HuH-7 (cell line): ENCODE measurements around the gene SLC8A1.

Source experiments
- DNase-seq: peaks from one replicate; pipeline ENCODE4 v3.0.0; 2011; ENCODE audit warnings: low spot score

SLC8A1 gene

DNA sequence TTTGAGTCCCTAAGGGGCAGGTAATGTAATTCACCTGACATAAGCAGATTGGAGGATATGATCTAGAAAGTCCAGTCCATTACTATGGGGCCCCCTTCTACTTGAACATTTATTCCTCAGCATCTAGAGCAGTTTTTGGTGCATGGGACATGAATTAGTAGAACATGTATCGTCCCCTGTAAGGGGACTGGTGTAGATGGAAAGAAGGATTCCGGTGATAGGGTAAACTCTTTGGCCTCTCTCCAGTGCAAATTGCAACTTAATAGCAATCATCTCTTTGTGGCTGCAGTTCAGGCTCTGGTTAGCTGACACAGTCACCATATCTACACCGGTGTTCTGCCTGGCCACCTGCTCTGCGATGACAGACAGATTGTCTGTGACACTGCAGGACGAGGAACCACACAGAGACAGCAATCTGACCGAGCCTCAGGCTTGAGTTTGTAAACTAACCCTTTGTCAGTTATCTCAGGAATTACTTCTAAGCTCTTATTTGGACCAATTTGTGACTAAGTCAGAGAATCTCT is 6.4 kb upstream of the SLC8A1 start:
- no peak for DNase-seq

DNA sequence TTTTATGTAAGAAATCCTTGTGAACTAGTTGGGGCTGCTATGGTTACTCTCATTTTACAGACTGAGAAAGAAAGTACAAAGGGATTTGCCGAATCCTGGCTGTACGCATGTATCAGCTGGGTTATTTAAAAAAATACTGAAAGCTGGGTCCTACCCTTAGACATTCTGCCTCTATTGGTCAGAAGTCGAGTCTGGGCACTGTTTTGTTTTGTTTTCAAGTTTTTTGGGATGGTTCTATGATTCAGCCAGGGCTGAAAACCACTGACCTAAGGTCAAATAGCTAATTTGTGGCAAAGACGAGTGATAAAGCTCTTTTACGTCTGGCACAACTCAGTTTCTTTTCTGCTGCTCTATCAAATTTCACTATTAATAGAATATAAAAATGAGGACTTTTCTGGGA is 5.9 kb upstream of the SLC8A1 start:
- DNase-seq = no peak

DNA sequence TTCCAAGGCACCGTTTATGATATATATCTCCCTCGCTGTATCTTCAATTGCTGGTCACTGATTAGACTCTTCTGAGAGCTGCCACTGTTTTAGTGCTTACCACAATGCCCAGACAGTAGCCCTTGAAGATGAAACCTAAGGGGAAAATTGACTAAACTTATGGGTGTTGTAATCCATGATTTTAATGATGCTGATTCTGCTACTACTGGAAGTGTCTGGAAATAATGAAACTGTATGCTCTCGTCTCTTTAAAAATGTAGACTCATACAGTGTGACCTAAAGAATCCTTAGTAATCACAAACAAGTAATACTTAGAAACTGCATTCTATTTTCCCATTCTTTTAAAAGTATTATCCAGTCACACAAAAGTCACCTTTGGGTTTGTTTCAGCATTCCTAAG is 5.5 kb upstream of the SLC8A1 start:
- DNase-seq = no peak

DNA sequence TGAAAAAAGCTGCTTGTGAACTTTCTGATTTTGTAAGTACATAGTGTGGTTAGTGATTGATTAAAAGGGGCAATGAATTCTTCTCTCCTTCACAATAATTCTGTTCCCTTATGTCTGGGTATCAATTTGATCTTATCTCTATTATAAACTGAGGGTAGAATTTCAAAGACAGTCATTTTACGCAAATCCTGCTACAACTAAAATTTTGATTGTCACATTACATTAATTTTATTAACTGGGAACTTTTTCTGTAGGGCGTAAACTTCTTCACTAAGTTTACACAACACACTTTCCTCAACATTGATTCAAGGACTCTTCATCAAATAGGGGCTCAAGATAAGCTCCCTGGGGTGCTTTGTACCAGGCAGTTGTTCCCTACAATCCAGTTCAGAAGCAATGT is 5.0 kb upstream of the SLC8A1 start:
- DNase-seq = no peak

DNA sequence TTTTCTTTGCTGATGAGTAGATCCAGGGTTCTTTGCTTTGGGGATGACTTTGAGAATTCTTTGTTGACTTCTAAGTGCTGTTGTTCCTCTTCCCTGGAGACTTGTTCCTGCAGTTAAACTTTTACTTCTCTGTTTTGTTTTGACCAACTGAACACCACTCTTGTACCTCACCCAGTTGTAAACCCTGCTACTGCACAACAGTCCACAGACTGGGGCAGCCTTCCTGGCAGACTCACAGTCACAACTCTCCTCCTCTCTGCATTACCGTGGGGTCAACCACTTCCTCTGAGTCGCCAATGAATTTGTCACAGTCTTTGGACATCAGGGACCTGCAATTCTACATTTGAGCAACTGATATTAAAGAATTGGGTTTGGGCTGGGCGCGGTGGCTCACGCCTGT is 3.8 kb upstream of the SLC8A1 start:
- no peak for DNase-seq

DNA sequence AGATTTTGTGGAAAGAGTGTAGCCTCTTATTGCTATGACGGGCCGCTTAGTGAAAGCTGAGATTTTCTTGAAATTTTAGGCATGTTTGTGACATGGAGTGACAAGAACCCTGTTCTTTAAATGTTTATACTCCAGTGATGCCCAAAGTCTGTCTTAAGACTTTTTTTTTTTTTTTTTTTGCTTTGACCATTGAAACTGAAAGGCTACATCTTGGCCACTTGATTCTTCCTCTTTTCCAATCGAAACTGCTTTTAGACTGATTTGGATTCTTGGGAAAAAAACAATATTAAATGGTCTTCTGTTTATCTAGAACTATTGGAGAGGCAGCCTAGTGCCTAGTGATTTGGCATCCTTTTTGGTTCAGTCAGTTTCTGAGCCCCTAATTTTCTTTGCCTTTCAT is 2.4 kb upstream of the SLC8A1 start:
- no peak for DNase-seq

DNA sequence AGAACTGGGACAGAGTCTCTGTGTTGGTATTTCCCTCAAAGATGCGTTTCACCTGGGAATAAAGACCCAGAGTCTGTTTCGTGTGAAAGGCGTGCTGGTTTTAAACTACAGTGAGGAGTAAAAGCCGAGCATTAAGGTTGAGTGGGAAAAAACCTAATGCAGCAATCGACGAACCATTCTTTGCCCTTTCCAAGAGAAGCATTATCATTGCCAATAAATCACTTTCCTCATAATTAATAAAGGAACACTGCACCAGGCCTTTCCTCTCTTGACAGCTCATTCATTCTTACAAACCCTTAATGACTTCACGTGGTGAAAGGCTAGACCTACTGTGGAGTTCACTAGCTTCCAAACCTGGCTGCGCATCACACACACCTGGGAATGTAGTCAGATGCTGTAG is 896 bp upstream of the SLC8A1 start:
- no peak for DNase-seq

DNA sequence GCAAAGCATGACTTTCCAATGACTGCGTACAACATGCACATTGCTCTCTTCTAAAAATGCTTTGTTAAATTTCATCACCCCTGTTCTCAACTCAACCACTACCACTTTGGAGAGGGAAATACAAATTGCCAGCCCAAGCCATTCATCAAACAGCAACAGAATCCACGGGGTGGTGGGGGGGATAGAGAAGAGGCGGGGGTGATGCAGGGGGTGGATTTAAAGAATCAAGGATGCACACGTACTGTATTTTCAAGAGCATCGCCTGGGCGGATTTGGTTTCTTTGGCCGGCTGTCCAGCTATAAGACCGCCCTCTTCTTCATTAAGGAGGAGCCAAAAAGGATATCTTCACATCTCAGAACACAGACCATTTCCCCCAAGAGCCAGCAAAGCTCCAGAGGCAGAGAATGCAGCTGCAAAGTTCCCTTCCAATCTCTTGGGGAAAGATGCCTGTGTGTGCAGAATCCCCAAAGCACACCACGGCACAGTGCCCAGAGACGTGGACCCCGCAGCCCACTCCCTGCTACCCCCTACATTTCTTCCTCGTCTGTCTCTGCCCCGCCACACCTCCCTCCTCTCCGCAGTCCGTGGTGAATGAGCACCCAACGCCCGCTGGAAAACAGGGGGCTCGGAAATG is 977 bp downstream of the SLC8A1 start:
- no peak for DNase-seq

DNA sequence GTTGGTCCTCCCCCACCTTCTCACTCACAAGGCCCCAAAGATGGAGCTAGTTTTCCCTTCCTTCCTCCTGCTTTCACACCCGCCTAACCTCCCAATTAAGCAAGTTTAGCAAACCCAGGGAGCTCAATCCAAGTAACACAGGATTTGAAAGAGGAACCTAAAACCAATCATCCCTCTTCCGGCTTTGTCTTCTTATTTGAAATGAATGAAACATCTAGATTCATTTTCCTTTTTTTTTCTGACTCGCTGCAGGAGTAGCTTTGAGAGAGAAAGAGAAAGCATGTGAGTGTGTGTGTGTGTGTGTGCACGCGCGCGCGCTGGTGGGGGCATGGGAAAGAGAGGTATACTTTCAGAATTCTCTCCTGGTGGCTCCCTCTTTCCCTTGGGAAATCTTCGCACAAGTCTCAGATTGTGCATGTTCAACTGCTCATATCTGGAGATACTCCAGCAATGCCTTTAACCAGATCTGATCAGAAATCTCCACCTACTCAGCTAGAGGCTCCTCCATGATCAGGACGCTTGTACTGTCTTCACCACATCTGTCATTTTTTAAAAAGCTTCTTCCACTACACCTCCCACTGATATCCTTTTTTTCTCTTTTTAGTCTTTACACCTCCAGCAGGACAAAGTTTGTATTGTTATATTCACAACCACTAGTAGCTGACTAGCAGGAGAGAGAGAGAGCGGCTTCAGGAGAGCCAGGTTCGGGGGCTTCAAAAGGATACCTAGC is 1.7 kb downstream of the SLC8A1 start:
- DNase-seq = no peak

DNA sequence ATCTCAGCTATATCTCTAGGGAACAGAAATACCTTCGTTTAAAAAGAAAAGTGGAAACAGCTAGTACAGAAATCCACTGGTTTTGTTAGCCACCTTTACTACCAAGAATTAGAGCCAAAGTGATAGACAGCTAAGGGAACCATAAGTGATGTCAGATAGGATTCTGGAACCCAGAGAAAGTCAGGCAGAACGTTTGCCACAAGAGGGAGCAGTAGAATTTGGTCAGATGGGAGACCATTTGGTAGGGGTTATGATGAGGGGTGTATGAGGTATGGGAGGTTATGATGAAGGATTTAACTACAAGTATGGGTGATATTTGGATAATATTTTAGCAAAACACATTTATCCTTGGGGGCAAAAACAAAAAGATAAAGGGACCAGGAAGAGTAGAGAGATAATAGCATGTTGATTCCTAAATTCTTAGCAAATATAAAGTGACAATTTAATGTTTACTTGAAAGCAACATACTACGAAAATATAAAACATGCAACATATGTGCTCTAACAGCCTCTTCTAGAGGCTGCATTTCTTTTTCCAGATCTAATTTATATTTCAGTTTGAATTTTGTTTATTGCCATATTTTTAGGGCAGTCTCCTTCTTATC is 3.3 kb downstream of the SLC8A1 start:
- peak; percentile 8 for DNase-seq

DNA sequence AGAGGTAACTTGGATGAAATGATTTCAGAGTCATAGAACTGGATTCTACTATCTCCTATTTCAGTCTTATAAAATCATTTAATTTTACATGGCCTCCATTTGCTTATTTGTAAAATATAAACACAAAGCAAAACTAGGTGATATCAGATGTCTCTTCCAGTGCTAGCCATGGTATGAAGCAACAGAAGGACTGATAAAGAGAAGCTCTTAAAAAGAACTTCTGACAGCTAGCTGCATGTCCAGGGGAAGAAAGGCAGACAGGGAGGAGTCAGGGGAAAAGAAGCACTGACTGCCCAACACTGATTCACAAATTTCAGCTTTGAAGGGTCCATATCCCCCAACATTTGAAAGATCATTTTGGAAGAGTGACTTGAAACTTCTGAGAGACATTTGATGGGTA is 6.4 kb downstream of the SLC8A1 start:
- no peak for DNase-seq

DNA sequence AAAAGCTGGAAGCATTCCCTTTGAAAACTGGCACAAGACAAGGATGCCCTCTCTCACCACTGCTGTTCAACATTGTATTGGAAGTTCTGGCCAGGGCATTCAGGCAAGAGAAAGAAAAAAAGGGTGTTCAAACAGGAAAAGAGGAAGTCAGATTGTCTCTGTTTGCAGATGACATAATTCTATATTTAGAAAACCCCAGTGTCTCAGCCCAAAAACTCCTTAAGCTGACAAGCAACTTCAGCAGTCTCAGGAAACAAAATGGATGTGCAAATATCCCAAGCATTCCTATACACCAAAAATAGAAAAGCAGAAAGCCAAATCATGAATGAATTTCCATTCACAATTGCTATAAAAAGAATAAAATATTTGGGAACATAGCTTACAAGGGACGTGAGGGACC is 11.1 kb downstream of the SLC8A1 start:
- DNase-seq = no peak

DNA sequence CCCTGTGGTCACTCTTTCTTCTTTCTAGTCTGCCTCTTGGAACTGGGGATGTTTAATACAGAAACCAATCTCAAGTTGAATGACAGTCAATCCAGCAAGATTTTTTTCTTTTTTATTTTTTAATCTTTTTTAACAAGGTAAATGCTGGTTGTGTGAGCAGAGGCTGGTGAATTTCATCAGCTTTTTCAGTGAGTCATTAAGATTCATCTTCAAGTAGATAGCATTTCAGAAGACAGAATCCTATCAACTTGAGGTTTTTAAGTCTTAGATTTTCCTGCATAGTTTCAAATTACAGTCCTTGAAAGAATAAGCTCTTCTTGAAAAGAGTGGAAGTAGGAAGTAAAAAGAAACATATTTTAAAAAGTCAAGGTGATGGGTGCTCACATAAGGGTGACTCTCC is 12.4 kb downstream of the SLC8A1 start:
- no peak for DNase-seq

DNA sequence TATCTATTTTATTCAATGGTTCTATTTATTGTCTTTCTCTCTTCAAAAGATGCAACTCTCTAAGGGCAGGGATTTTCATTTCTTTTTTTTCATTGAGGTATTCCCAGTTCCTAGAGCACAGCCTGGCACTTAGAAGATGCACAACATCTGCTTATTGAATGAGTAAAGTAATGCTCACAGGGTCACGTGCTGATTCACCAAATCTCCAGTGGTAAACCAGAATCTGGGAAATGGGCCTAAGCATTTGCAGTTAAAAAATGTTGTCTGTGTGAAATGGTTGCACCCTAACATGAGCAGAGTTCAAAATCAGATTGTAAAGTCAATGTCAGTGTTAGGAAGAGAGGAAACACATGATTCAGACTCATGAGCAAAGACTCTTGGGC is 15.8 kb downstream of the SLC8A1 start:
- no peak for DNase-seq

DNA sequence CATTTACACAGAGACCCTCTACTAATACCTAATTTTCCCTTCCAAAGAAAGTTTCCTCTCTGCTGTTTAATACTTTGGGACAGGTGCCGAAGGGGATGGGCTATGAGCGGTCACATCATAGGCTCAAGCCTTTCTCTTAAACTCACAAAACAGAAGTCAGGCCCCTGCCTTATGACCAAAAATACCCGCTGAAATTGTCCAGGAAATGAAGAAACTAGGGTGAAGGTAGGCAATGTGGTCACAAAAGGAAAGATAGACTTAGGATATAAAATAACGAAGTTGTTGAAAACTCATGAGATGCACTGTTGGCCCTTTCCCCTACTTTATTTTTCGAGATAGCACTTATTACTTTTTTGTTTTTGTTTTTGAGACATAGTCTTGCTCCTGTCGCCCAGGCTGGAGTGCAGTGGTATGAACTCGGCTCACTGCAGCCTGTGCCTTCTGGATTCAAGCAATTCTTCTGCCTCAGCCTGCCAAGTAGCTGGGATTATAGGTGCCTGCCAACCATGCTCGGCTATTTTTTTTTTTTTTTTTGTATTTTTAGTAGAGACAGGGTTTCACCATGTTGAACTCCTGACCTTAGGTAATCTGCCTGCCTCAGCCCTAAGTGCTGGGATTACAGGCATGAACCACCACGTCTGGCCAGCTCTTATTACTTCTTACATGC is 16.3 kb downstream of the SLC8A1 start:
- no peak for DNase-seq

DNA sequence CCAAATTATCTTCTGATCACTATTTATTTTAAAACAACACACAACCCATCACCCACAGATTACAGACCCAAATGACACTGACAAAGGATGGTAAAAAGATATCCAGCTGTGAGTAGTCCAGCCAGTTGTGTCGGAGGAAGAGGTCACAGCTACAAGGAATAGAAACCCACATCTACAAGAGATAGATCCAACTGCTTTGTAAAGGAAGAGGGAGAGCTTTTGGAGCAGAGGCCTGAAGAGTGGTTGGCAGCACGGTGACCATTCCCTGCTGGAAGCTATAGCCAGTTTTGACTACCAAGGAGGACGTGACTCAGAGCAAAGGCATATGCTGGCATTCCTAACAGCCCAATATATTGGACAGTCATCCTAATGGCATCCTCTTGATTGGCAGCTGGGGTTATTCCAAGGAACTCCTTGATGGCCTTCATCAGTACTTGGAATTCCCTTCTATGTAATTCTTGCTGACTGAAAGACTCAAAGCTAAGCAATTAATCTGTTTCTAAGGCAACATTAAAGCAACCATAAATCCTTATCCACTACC is 17.1 kb downstream of the SLC8A1 start:
- DNase-seq = no peak

DNA sequence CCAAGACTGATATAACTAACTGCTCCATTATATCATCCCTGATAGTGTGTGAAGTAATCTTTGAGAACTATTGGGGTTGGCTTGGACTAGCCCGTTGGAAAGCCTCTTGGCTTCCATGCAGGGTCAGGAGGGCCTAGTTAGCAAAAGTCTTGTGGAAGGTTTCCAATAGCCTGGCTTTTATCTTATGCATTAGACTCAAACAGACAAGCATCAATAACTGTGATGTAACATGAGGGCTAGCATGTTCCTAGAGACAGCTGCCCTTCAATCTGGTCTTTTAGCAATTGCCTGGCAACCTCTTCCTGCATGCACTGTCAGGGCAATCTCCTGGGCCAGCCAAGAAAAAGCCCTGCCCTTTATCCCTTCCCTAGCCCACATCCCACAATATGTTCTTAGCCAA is 18.2 kb downstream of the SLC8A1 start:
- DNase-seq = no peak

DNA sequence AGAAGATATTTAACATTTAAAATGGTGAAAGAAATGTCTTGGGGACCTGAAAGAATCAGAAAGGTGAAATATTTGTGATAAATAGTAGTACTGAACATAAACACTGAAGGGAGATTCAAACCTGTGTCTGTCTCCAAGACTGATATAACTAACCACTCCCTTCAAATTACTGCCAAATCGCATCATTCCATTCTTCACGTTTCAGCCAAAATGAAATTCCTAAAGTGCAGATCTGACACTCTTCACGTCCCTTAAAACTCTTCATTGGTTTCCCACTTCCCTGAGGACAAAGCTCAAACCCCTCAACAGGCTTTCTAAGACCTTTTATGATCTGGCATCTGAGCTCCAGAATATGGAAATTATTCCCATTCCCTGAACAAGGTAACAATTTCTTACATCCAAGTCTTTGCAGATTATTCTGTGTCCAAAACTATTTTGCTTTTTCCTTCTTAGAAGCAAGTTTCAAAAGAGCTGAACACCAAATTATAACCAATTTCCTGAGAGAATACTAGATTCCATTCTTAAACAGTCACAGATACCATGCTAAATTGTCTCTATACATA is 18.9 kb downstream of the SLC8A1 start:
- DNase-seq = no peak

DNA sequence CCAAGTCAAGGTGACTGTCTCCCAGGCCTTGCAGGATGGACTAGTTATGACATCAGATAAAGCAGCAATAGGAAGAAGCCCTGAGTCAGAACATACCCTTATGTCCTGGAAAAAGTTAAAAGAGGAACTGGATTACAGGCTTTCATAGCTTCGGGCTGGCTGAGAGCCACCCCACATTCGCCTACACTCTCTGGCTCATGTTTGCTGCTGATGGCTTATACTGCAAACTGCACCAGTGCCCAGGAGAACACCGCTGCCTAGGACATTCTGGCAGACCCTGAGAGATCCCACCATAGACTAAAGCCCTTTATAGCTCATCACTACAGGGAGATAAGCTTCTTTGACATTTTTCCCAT is 20.3 kb downstream of the SLC8A1 start:
- DNase-seq = no peak

DNA sequence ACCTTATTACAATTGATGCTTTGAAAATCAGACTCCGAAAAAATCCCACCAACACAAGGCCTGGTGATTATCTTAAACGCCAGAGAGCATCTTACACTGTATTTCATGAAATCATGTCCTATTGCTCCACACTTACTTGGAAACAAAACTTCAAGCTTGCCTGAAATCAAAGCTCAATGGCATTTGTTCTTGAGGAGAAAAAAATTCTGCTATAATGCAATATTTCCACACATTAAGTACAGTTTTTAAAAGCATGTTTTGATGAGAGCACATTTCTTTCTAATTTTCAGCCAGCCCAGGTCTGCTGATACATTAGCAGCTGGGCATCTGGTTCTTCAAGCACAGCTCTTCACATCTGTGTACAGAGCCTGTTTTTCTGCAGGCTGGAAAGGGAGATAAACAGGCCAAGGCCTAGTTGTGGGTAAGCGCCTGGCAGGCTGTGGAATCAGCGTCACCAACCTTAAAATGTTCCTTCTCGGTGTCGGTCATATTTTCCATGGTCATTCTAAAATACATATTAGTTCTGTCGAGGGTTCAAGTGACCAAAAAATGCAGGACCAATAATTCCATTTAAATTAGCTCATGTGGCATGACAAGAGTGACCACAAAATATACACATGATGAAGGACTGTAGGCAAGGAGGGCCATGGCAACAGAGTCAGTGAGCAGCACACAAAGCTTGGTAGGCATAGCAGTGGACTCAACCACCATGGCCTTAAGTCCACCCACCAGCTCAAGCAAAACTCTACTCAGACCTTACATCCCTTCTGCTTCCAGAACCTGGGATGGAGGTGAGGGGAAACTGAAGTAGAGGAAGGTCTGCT is 20.9 kb downstream of the SLC8A1 start:
- no peak for DNase-seq

DNA sequence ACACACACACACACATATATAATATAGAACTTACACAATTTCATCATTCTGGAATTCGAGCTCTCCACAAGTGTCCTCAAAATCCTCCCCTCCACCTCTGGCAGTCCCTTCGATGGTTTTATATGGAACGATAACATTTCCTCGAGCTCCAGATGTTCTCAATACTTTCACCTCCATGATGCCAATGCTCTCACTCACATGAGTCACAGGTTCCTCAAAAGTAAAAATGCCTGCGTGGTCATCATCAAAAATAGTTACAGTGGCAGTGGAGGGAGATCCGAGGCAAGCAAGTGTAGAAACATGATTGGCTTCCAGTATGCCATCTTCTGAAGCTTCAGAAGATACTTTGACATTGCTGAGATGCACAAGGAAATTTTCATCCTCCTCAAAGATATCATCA is 23.5 kb downstream of the SLC8A1 start:
- DNase-seq = no peak
